Measurements from ENCODE around the gene PPFIBP1.

DNA sequence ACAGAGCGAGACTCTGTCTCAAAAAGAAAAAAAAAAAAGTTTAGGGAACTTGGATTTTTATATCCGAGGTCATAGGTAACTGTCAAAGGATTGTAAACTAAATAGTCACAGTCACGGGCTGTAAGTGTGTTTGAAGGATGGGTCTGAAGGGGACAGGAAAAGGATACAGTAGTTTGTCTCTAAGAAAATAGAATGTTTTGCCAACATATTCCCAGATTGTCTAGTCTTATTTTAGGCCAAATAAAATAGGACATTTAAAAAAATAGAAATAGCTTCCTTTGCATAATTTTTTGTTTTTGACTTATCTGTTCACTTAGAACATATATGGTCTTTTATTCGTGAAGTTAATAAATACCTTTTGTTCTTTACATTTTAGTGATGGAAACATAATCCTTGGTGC, 148.0 kb downstream of the PPFIBP1 start:
- TF ChIP-seq, protein P1, sequence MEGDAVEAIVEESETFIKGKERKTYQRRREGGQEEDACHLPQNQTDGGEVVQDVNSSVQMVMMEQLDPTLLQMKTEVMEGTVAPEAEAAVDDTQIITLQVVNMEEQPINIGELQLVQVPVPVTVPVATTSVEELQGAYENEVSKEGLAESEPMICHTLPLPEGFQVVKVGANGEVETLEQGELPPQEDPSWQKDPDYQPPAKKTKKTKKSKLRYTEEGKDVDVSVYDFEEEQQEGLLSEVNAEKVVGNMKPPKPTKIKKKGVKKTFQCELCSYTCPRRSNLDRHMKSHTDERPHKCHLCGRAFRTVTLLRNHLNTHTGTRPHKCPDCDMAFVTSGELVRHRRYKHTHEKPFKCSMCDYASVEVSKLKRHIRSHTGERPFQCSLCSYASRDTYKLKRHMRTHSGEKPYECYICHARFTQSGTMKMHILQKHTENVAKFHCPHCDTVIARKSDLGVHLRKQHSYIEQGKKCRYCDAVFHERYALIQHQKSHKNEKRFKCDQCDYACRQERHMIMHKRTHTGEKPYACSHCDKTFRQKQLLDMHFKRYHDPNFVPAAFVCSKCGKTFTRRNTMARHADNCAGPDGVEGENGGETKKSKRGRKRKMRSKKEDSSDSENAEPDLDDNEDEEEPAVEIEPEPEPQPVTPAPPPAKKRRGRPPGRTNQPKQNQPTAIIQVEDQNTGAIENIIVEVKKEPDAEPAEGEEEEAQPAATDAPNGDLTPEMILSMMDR (IDR thresholded peaks at IDR 0.05) = no peak
- TF ChIP-seq TCF7L2 (IDR thresholded peaks at IDR 0.05; ENCODE audit: low read depth, low read length) (no peak), SIN3A (IDR thresholded peaks at IDR 0.05; ENCODE audit: borderline replicate concordance, insufficient read depth, low read depth, low read length) (no peak)
